ENCODE measurements around the gene CTNNA3. TPM values are rescaled to one million over a fixed set of nuclear protein-coding genes. Genes with fewer than 3 reads are reported as not detected.

The CTNNA3 gene
- total and polyA plus RNA-seq, 2 donors (not counting 3 experiments of a cell fraction or from before 2014, with no cell fraction given): not detected

- no peaks in the 10 kb centered on the region for H3K27me3 ChIP-seq (ENCODE audit: control insufficient read depth in 2 of 2, insufficient read depth in 2 of 2, low read length in 2 of 2)
- intact Hi-C loops (cut with micrococcal nuclease): no loop called here
- no peak overlapping the region for H3K9ac ChIP-seq (replicated peaks; ENCODE audit: extremely low read depth, insufficient read depth, low read length)
- H3K9me3 ChIP-seq (replicated peaks; ENCODE audit: control insufficient read depth, insufficient read depth, low read length): no peaks in the 10 kb centered on the region
- H3K36me3 ChIP-seq (ENCODE audit: control insufficient read depth in 2 of 2, extremely low read depth in 1 of 2, insufficient read depth in 2 of 2, low read length in 2 of 2): no peaks in the 10 kb centered on the region
- no peaks in the 10 kb centered on the region for H3K4me1 ChIP-seq (ENCODE audit: control insufficient read depth, extremely low read depth, insufficient read depth, low read length)
- no peak for FAIRE-seq
- dilution Hi-C loops (cut with MboI; ENCODE audit: extremely low pct_ligation_motif_present, low sequenced_read_pairs): no loop called here
- H3K4me2 ChIP-seq (ENCODE audit: insufficient read depth, low read length): no peak overlapping the region
- H2AFZ ChIP-seq (ENCODE audit: low read depth, low read length): no peak overlapping the region
- no peaks in the 10 kb centered on the region for H3K79me2 ChIP-seq (ENCODE audit: control insufficient read depth, insufficient read depth, low read length)
- no TSS peak for BruUV-seq (replicated peaks)
- no peak overlapping the region for H3K4me3 ChIP-seq (replicated peaks in 1 of 3; ENCODE audit: insufficient read depth in 1 of 3, low read depth in 1 of 3, low read length in 3 of 3)
- ChIA-PET CTCF (no interaction called here), POLR2A (no interaction called here)
- H3K9me1 ChIP-seq (replicated peaks; ENCODE audit: control insufficient read depth, extremely low read depth, insufficient read depth, low read length): no peaks in the 10 kb centered on the region
- H3K27ac ChIP-seq (ENCODE audit: insufficient read depth, low read depth, low read length): no peak overlapping the region
- no peak for DNase-seq (ENCODE audit: low read depth, low spot score)
- TF ChIP-seq GATA2 (IDR thresholded peaks at IDR 0.05; ENCODE audit: insufficient read depth, insufficient read length, low read depth, low read length) (no peak), EZH2 (IDR thresholded peaks at IDR 0.05; ENCODE audit: borderline replicate concordance, low read depth, low read length, severe bottlenecking) (no peak), JUN (IDR thresholded peaks at IDR 0.05; ENCODE audit: borderline replicate concordance, insufficient read depth, insufficient read length, low read depth) (no peak), POLR2AphosphoS5 (IDR thresholded peaks at IDR 0.05; ENCODE audit: insufficient read depth, low read depth, low read length) (no peak), CTCF (IDR thresholded peaks at IDR 0.05; ENCODE audit: extremely low read depth in 1 of 2, insufficient read depth in 1 of 2, low read depth in 1 of 2, low read length in 2 of 2) (no peak), POLR2A (IDR thresholded peaks at IDR 0.05; ENCODE audit: low read depth, low read length) (no peak), MYC (IDR thresholded peaks at IDR 0.05; ENCODE audit: low read depth, low read length) (no peak), FOS (IDR thresholded peaks at IDR 0.05; ENCODE audit: borderline replicate concordance, insufficient read depth, low read length) (no peak), MAX (IDR thresholded peaks at IDR 0.05; ENCODE audit: insufficient read depth, insufficient read length) (no peak)
- H4K20me1 ChIP-seq (replicated peaks; ENCODE audit: control insufficient read depth, extremely low read depth, insufficient read depth, low read length): no peaks in the 10 kb centered on the region
Measured at GRCh38 chr10:67438605-67439304, 257.2 kb downstream of the CTNNA3 start.
